Measurements from ENCODE around the gene ARCN1.

DNA sequence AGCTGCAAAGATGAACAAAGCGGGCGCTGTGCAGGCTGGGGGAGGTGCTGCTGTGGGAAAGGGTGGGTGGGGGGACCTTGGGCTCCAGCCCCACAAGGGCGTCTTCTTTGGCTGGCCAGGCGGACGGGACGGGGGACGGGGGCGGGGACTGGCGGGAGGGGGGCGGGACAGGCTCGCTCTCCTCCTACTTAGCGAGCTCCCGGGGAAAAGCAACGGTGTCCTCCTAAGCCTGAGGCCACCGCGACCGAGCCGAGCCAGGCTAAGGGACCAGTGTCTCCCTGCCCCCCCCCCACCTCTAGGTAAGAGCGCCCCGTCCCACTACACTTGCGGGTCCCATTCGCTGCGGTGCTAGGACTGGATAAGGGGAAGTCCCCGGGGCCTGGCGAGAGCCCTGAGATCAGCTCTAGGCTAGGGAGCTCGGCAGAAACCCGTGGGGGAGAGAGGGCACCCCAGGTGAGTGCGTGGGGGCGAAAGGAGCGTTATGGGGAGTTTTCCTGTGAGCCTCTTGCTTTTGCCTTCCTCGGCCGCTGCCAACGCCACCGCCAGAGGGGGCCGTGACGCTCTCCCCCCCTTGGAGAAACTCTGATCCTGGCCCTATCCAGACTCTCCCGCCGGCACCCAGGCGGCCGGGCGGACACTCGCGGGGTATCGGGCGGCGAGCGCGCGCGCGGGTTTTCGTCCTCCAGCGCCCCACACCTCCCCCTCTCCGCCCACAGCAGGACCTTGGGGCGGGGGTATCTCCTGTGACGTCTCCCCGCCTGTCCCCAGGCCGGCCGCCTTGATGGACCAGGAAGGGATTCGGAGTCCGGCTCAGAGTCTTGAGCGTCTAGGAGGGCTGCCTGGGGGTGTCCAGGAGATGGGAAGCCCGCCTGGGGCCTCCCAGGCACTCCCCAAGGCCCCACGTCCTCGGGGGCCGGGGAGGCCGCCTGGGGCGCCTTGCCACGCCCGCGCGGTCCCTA, 35.5 kb downstream of the ARCN1 start, which contains the start of gene PHLDB1:
- TF ChIP-seq, protein P1, sequence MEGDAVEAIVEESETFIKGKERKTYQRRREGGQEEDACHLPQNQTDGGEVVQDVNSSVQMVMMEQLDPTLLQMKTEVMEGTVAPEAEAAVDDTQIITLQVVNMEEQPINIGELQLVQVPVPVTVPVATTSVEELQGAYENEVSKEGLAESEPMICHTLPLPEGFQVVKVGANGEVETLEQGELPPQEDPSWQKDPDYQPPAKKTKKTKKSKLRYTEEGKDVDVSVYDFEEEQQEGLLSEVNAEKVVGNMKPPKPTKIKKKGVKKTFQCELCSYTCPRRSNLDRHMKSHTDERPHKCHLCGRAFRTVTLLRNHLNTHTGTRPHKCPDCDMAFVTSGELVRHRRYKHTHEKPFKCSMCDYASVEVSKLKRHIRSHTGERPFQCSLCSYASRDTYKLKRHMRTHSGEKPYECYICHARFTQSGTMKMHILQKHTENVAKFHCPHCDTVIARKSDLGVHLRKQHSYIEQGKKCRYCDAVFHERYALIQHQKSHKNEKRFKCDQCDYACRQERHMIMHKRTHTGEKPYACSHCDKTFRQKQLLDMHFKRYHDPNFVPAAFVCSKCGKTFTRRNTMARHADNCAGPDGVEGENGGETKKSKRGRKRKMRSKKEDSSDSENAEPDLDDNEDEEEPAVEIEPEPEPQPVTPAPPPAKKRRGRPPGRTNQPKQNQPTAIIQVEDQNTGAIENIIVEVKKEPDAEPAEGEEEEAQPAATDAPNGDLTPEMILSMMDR (IDR thresholded peaks at IDR 0.05): no peak
- TF ChIP-seq POLR2A (IDR thresholded peaks at IDR 0.05): no peak
